Measurements from ENCODE around the gene TFEC. TPM values are rescaled to one million over a fixed set of nuclear protein-coding genes. Genes with fewer than 3 reads are reported as not detected.

TFEC gene
- total RNA-seq (under 1 TPM; 0.71 to 0.93 (median 0.84) TPM), polyA plus RNA-seq (under 1 TPM; 0.15 to 0.23 (median 0.17) TPM)
- long read RNA-seq, donor 1: 0 reads
- long read RNA-seq, donor 2: 0 reads

GRCh38 chr7:116030651-116031276 lies at the start of gene TFEC:
TSS of gene TFEC (minus strand) at chr7:116030763. CDS start at chr7:115984441, 46,322 bp downstream.
- Histone ChIP-seq H3K4me1 (no peaks in the 10 kb centered on the region), H3K9me3 (no peaks in the 10 kb centered on the region), H3K27ac (no peak within 1 kb of the TSS), H3K36me3 (ENCODE audit: insufficient read depth in 1 of 2, low read depth in 1 of 2) (no peaks in the 10 kb centered on the region), H3K4me3 (peak within 1 kb of the TSS; percentile 33), H3K27me3 (ENCODE audit: insufficient read depth in 3 of 3, low read length in 2 of 3) (no peaks in the 10 kb centered on the region)
- ATAC-seq (no peak), DNase-seq (no peak)
- intact Hi-C loops (cut with DNase I): no loop called here
- TF ChIP-seq CTCF (IDR thresholded peaks at IDR 0.05): no peak
- WGBS, 3 donors: 50 to 56% (median 51%) methylated on average over 3 of the region's 3 CpGs

GRCh38 chr7:116075351-116076145 lies 45.0 kb upstream of the TFEC start:
- Histone ChIP-seq H3K4me1 (no peaks in the 10 kb centered on the region), H3K4me3 (no peak overlapping the region), H3K27ac (no peak overlapping the region), H3K36me3 (ENCODE audit: insufficient read depth in 1 of 2, low read depth in 1 of 2) (no peaks in the 10 kb centered on the region), H3K9me3 (no peaks in the 10 kb centered on the region), H3K27me3 (ENCODE audit: insufficient read depth in 3 of 3, low read length in 2 of 3) (no peaks in the 10 kb centered on the region)
- WGBS, 3 donors: 69 to 72% (median 71%) methylated on average over 5 of the region's 5 CpGs
- DNase-seq (peak in 1 of 2 donors; percentile 18), ATAC-seq (no peak)
- intact Hi-C loops (cut with DNase I): no loop called here
- no peak for TF ChIP-seq CTCF (IDR thresholded peaks at IDR 0.05)

GRCh38 chr7:116071629-116072028 lies 41.1 kb upstream of the TFEC start:
- Histone ChIP-seq H3K4me1 (no peaks in the 10 kb centered on the region), H3K9me3 (no peaks in the 10 kb centered on the region), H3K27me3 (ENCODE audit: insufficient read depth in 3 of 3, low read length in 2 of 3) (no peaks in the 10 kb centered on the region), H3K27ac (no peak overlapping the region), H3K4me3 (no peak overlapping the region), H3K36me3 (ENCODE audit: insufficient read depth in 1 of 2, low read depth in 1 of 2) (no peaks in the 10 kb centered on the region)
- TF ChIP-seq CTCF (IDR thresholded peaks at IDR 0.05): no peak
- intact Hi-C loops (cut with DNase I): no loop called here
- ATAC-seq (no peak), DNase-seq (no peak)

GRCh38 chr7:116064179-116064578 lies 33.6 kb upstream of the TFEC start:
- no peaks in the 10 kb centered on the region for H3K9me3 ChIP-seq
- TF ChIP-seq CTCF (IDR thresholded peaks at IDR 0.05): no peak
- intact Hi-C loops (cut with DNase I): no loop called here
- H3K36me3 ChIP-seq (ENCODE audit: insufficient read depth in 1 of 2, low read depth in 1 of 2): no peaks in the 10 kb centered on the region
- ATAC-seq (no peak), DNase-seq (no peak)
- 70 to 76% (median 76%) methylated on average over 1 of the region's 1 CpG for WGBS, 3 donors
- H3K27me3 ChIP-seq (ENCODE audit: insufficient read depth in 3 of 3, low read length in 2 of 3): no peaks in the 10 kb centered on the region
- H3K4me1 ChIP-seq: no peaks in the 10 kb centered on the region
- H3K27ac ChIP-seq: no peak overlapping the region
- no peak overlapping the region for H3K4me3 ChIP-seq

All from psoas muscle (tissue), 8 donors.